Measurements from ENCODE around the gene WNT7A. TPM values are rescaled to one million over a fixed set of nuclear protein-coding genes. Genes with fewer than 3 reads are reported as not detected.

The WNT7A gene
- total and polyA plus RNA-seq, 2 donors (not counting 3 experiments of a cell fraction or from before 2014, with no cell fraction given): not detected

DNA sequence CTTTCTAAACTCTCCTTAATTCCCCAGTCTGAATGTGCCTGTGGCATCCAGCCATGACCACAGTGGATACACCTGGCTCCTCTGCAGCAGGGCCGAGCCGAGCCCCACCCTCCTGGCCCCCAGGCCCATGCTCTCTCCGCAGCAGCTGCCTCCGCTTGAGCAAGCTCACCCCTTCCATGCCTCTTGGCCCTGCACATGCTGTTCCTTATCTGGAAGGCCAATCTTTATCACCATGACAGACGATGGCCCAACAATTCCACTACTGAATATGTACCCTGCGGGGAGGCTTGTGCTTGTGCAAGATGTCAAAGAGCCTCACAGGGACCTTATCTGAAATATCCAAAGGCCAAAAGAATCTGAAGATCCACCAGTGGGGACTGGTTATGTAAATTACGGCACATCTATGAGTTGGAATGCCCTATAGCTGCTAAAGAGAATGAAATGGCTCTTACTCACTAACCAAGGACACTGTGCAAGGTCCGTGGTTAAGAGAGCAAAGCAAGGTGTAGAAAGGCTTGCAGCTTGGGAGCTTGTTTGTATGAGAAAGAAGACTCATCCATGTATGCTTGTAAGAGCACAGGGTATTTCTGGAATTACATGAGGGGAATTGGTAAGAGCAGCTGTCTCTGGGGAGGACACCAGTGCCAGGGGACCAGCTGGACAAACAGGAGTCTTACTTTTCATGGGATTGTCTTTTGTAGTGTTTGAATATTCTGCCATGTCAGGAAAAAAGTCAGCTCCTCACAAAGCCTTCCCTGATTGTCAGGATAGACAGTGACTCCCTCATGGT is 55.2 kb downstream of the WNT7A start:
- TF ChIP-seq CTCF (IDR thresholded peaks at IDR 0.05; ENCODE audit: extremely low read depth in 1 of 2, insufficient read depth in 1 of 2, low read depth in 1 of 2, low read length in 2 of 2) (no peak), POLR2AphosphoS5 (IDR thresholded peaks at IDR 0.05; ENCODE audit: insufficient read depth, low read depth, low read length) (no peak)
- Histone ChIP-seq H4K20me1 (replicated peaks; ENCODE audit: control insufficient read depth, extremely low read depth, insufficient read depth, low read length) (no peaks in the 10 kb centered on the region), H3K4me2 (ENCODE audit: insufficient read depth, low read length) (no peak overlapping the region), H3K9me1 (replicated peaks; ENCODE audit: control insufficient read depth, extremely low read depth, insufficient read depth, low read length) (no peaks in the 10 kb centered on the region), H2AFZ (ENCODE audit: low read depth, low read length) (no peak overlapping the region), H3K9ac (replicated peaks; ENCODE audit: extremely low read depth, insufficient read depth, low read length) (no peak overlapping the region), H3K36me3 (ENCODE audit: control insufficient read depth in 2 of 2, extremely low read depth in 1 of 2, insufficient read depth in 2 of 2, low read length in 2 of 2) (no peaks in the 10 kb centered on the region), H3K4me3 (replicated peaks in 1 of 3; ENCODE audit: insufficient read depth in 1 of 3, low read depth in 1 of 3, low read length in 3 of 3) (no peak overlapping the region), H3K79me2 (ENCODE audit: control insufficient read depth, insufficient read depth, low read length) (no peaks in the 10 kb centered on the region), H3K9me3 (replicated peaks; ENCODE audit: control insufficient read depth, insufficient read depth, low read length) (no peaks in the 10 kb centered on the region), H3K4me1 (ENCODE audit: control insufficient read depth, extremely low read depth, insufficient read depth, low read length) (no peaks in the 10 kb centered on the region), H3K27ac (ENCODE audit: insufficient read depth, low read depth, low read length) (no peak overlapping the region), H3K27me3 (ENCODE audit: control insufficient read depth in 2 of 2, insufficient read depth in 2 of 2, low read length in 2 of 2) (no peaks in the 10 kb centered on the region)
- DNase-seq (ENCODE audit: low read depth, low spot score) (no peak), FAIRE-seq (no peak)
- intact Hi-C loops (cut with micrococcal nuclease) (no loop called here), dilution Hi-C loops (cut with MboI; ENCODE audit: extremely low pct_ligation_motif_present, low sequenced_read_pairs) (no loop called here)
- BruUV-seq (replicated peaks): no TSS peak
- POLR2A ChIA-PET: no interaction called here
- CTCF ChIA-PET: no interaction called here

DNA sequence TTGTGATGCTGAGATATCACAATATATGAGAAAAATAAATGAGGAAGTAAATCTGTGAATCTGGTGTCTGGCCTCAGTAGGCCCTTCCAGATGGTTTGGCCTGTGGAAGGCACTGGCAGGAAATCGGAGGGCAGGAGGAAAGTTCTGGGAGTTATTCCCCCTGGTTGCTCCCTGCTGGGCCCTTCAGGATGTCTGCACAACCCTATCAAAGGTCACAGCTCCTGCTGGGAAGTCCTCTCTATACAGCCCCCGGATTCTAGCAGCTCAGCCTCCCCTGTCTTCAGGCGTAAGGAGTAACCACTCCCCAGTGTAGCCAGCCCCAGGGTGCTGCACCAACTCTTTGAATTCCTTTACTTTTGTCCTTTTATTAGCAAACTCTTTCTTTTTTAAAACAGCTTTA is 56.2 kb downstream of the WNT7A start:
- no peaks in the 10 kb centered on the region for H3K9me3 ChIP-seq (replicated peaks; ENCODE audit: control insufficient read depth, insufficient read depth, low read length)
- no peak overlapping the region for H2AFZ ChIP-seq (ENCODE audit: low read depth, low read length)
- H3K27ac ChIP-seq (ENCODE audit: insufficient read depth, low read depth, low read length): no peak overlapping the region
- FAIRE-seq (no peak), DNase-seq (ENCODE audit: low read depth, low spot score) (no peak)
- BruUV-seq (replicated peaks): no TSS peak
- dilution Hi-C loops (cut with MboI; ENCODE audit: extremely low pct_ligation_motif_present, low sequenced_read_pairs): no loop called here
- ChIA-PET POLR2A (no interaction called here), CTCF (no interaction called here)
- TF ChIP-seq EZH2 (IDR thresholded peaks at IDR 0.05; ENCODE audit: borderline replicate concordance, low read depth, low read length, severe bottlenecking) (no peak), GATA2 (IDR thresholded peaks at IDR 0.05; ENCODE audit: insufficient read depth, insufficient read length, low read depth, low read length) (no peak), FOS (IDR thresholded peaks at IDR 0.05; ENCODE audit: borderline replicate concordance, insufficient read depth, low read length) (no peak), CTCF (IDR thresholded peaks at IDR 0.05; ENCODE audit: extremely low read depth in 1 of 2, insufficient read depth in 1 of 2, low read depth in 1 of 2, low read length in 2 of 2) (no peak), POLR2AphosphoS5 (IDR thresholded peaks at IDR 0.05; ENCODE audit: insufficient read depth, low read depth, low read length) (no peak), JUN (IDR thresholded peaks at IDR 0.05; ENCODE audit: borderline replicate concordance, insufficient read depth, insufficient read length, low read depth) (no peak), MYC (IDR thresholded peaks at IDR 0.05; ENCODE audit: low read depth, low read length) (no peak), POLR2A (IDR thresholded peaks at IDR 0.05; ENCODE audit: low read depth, low read length) (no peak)
- TF ChIP-seq, protein P1, sequence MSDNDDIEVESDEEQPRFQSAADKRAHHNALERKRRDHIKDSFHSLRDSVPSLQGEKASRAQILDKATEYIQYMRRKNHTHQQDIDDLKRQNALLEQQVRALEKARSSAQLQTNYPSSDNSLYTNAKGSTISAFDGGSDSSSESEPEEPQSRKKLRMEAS (IDR thresholded peaks at IDR 0.05; ENCODE audit: insufficient read depth, insufficient read length): no peak
- H3K79me2 ChIP-seq (ENCODE audit: control insufficient read depth, insufficient read depth, low read length): no peaks in the 10 kb centered on the region
- no peak overlapping the region for H3K4me2 ChIP-seq (ENCODE audit: insufficient read depth, low read length)
- no peaks in the 10 kb centered on the region for H3K9me1 ChIP-seq (replicated peaks; ENCODE audit: control insufficient read depth, extremely low read depth, insufficient read depth, low read length)
- intact Hi-C loops (cut with micrococcal nuclease): no loop called here
- no peaks in the 10 kb centered on the region for H3K27me3 ChIP-seq (ENCODE audit: control insufficient read depth in 2 of 2, insufficient read depth in 2 of 2, low read length in 2 of 2)
- H4K20me1 ChIP-seq (replicated peaks; ENCODE audit: control insufficient read depth, extremely low read depth, insufficient read depth, low read length): no peaks in the 10 kb centered on the region
- H3K4me3 ChIP-seq (replicated peaks in 1 of 3; ENCODE audit: insufficient read depth in 1 of 3, low read depth in 1 of 3, low read length in 3 of 3): no peak overlapping the region
- H3K4me1 ChIP-seq (ENCODE audit: control insufficient read depth, extremely low read depth, insufficient read depth, low read length): no peaks in the 10 kb centered on the region
- H3K9ac ChIP-seq (replicated peaks; ENCODE audit: extremely low read depth, insufficient read depth, low read length): no peak overlapping the region
- H3K36me3 ChIP-seq (ENCODE audit: control insufficient read depth in 2 of 2, extremely low read depth in 1 of 2, insufficient read depth in 2 of 2, low read length in 2 of 2): no peaks in the 10 kb centered on the region
